GM12878 (cell line): Measurements from ENCODE around the gene RGS1. TPM values are rescaled to one million over a fixed set of nuclear protein-coding genes. Genes with fewer than 3 reads are reported as not detected.
A peak's percentile ranks its signal among the peaks of the same experiment; 100 is the strongest.

Source experiments
- ATAC-seq: fragments of 200-7000 bp; cut with Tn5 transposase; 3 replicates; pipeline ENCODE4 v1.9.1; 2020; ENCODE audit warnings: mild to moderate bottlenecking, moderate library complexity
- BruUV-seq: library from RNA; stranded (reverse); fragments of 400-500 nt; replicated peaks from 2 replicates; lab custom pipeline; 2021; lab: Mats Ljungman, UMichigan
- CTCF ChIA-PET: fragments of 300-600 bp; sonication (Branson Sonifier 250); formaldehyde crosslinking; extraction: SDS; loops from one replicate; lab custom pipeline; 2021; ENCODE audit warnings: inconsistent platforms; lab: Yijun Ruan, JAX
- POLR2A ChIA-PET: fragments of 350-600 bp; formaldehyde crosslinking; extraction: SDS; loops from one replicate; lab custom pipeline; 2021; ENCODE audit warnings: inconsistent platforms; lab: Charles Lee
- RAD21 ChIA-PET: fragments of 300-600 bp; sonication (Branson Sonifier 250); formaldehyde crosslinking; loops from one replicate; lab custom pipeline; 2023; ENCODE audit warnings: antibody characterized with exemption; ENCODE audit not compliant: unreplicated experiment; lab: Charles Lee
- SMC1A ChIA-PET: fragments of 300-600 bp; sonication (Branson Sonifier 250); formaldehyde crosslinking; loops from one replicate; lab custom pipeline; 2023; ENCODE audit not compliant: unreplicated experiment, uncharacterized antibody; lab: Charles Lee
- DNase-seq: peaks from one replicate; pipeline ENCODE4 v3.0.0-alpha.2; 2011; ENCODE audit warnings: low read depth, low spot score
- FAIRE-seq: peaks from 3 replicates; lab custom pipeline; 2011; peaks lifted over from hg19 to GRCh38; lab: Jason Lieb, UNC
- H2AFZ ChIP-seq: 2 replicates; pipeline ENCODE4 v1.6.0; 2011; ENCODE audit warnings: low read depth, low read length, control low read depth; ENCODE audit not compliant: control insufficient read depth
- H3K27ac ChIP-seq: 2 replicates; pipeline ENCODE4 v1.5.1; 2011; ENCODE audit warnings: control low read depth; ENCODE audit not compliant: control insufficient read depth, insufficient read depth
- H3K27me3 ChIP-seq, 2 experiments: replicated peaks in 1 of 2; 2 replicates each; pipeline versions ENCODE4 v1.6.0 to v1.6.1; 2011; ENCODE audit warnings: low read length in 1 of 2; ENCODE audit not compliant: control insufficient read depth in 2 of 2, insufficient read depth in 2 of 2
- H3K36me3 ChIP-seq, 2 experiments: 2 replicates each; pipeline ENCODE4 v1.5.1; 2011; ENCODE audit warnings: low read length in 1 of 2; ENCODE audit not compliant: control insufficient read depth in 2 of 2, insufficient read depth in 2 of 2
- H3K4me1 ChIP-seq: 2 replicates; pipeline ENCODE4 v1.6.1; 2011; ENCODE audit warnings: mild to moderate bottlenecking, low read length, moderate library complexity, mixed read lengths; ENCODE audit not compliant: control insufficient read depth, insufficient read depth
- H3K4me2 ChIP-seq: 2 replicates; pipeline ENCODE4 v1.6.0; 2011; ENCODE audit warnings: control low read depth; ENCODE audit not compliant: control insufficient read depth, insufficient read depth
- H3K4me3 ChIP-seq: fragments of 200-600 bp; sonication (generic); 2 replicates; pipeline ENCODE4 v1.5.1; 2016
- H3K79me2 ChIP-seq: 2 replicates; pipeline ENCODE4 v1.6.0; 2011; ENCODE audit warnings: low read length; ENCODE audit not compliant: control insufficient read depth, insufficient read depth
- H3K9ac ChIP-seq: 2 replicates; pipeline ENCODE4 v1.8.0; 2011; ENCODE audit warnings: low read length, control low read depth, mixed read lengths; ENCODE audit not compliant: control insufficient read depth, insufficient read depth
- H3K9me3 ChIP-seq: replicated peaks from 3 replicates; pipeline ENCODE4 v1.5.1; 2011; ENCODE audit warnings: mild to moderate bottlenecking, low read length; ENCODE audit not compliant: control insufficient read depth, insufficient read depth
- H4K20me1 ChIP-seq: 2 replicates; pipeline ENCODE4 v1.6.0; 2011; ENCODE audit not compliant: control insufficient read depth, insufficient read depth
- FOXM1 ChIP-seq: IDR thresholded peaks from 2 replicates; pipeline ENCODE4 v1.6.1; 2012; ENCODE audit warnings: low read depth, mild to moderate bottlenecking, inconsistent platforms, low read length, moderate library complexity
- KDM1A ChIP-seq: fragments of 200-600 bp; sonication (generic); IDR thresholded peaks from 2 replicates; pipeline ENCODE4 v1.6.1; 2016; ENCODE audit warnings: borderline replicate concordance
- POU2F2 ChIP-seq: IDR thresholded peaks from 3 replicates; pipeline ENCODE4 v1.6.1; 2011; ENCODE audit warnings: low read depth, mild to moderate bottlenecking, low read length, borderline replicate concordance
- RAD51 ChIP-seq: fragments of 450-650 bp; IDR thresholded peaks from 2 replicates; pipeline ENCODE4 v1.6.1; 2016; ENCODE audit warnings: moderate library complexity, mild to moderate bottlenecking, inconsistent platforms
- RB1 ChIP-seq: fragments of 450-650 bp; formaldehyde crosslinking; IDR thresholded peaks from 2 replicates; pipeline ENCODE4 v1.6.1; 2017; ENCODE audit warnings: mild to moderate bottlenecking, borderline replicate concordance
- ZNF622 ChIP-seq: fragments of 450-650 bp; IDR thresholded peaks from 2 replicates; pipeline ENCODE4 v1.6.1; 2017; ENCODE audit warnings: mild to moderate bottlenecking, inconsistent platforms
- WGBS: methylation state at CpG from one replicate; pipeline ENCODE4 v1.1.6; 2016; ENCODE audit warnings: low lambda C conversion rate; ENCODE audit not compliant: insufficient replicate concordance, insufficient coverage; ENCODE audit errors: missing lambda C conversion rate; 5-methylcytosine and 5-hydroxymethylcytosine counted together
- in situ Hi-C: fragments of 300-500 bp; cut with MboI; formaldehyde crosslinking; loops from 9 replicates; pipeline ENCODE4 v1.14.3; 2018; ENCODE audit warnings: mixed read lengths
- intact Hi-C: fragments of 100-400 bp; cut with micrococcal nuclease; formaldehyde crosslinking; loops from one replicate; pipeline ENCODE4 v1.14.2; 2022; ENCODE audit not compliant: unreplicated experiment
- polyA plus RNA-seq, 11 experiments: library from polyadenylated mRNA; depleted of rRNA in 4 of 11; unstranded in 6 of 11; stranded (reverse) in 5 of 11; fragments of >200 nt; fragmentation: Nextera tagmentation in 4 of 11; fragmentation: Illumina TruSeq in 1 of 11; extraction: Ambion mirVana in 4 of 11; extraction: Trizol in 1 of 11; gene quantifications; 1 replicate in 1 of 11; 2 replicates in 10 of 11; pipeline versions ENCODE4 v1.2.1 to v1.2.3, GENCODE V29; 2011 to 2016; ENCODE audit warnings: inconsistent platforms in 2 of 11, missing spikeins in 2 of 11, low read depth in 1 of 11
- total RNA-seq, 4 experiments: library from RNA; depleted of rRNA in 3 of 4; stranded (reverse); fragments of >200 nt in 3 of 4; fragmentation: Illumina TruSeq in 1 of 4; extraction: Trizol in 1 of 4; gene quantifications; 2 replicates each; pipeline versions ENCODE4 v1.2.1 to v1.2.3, GENCODE V29; 2013 to 2021
- TF ChIP-seq, protein P1 (sequence below): fragments of 450-650 bp; IDR thresholded peaks from 2 replicates; pipeline ENCODE4 v1.6.1; 2017; ENCODE audit warnings: mild to moderate bottlenecking, low read depth, inconsistent platforms; ENCODE audit not compliant: poor library complexity, severe bottlenecking
- TF ChIP-seq, protein P2 (sequence below): fragments of 150-350 bp; IDR thresholded peaks from 2 replicates; pipeline ENCODE4 v1.6.1; 2016; ENCODE audit warnings: low read depth, low read length
- TF ChIP-seq, protein P3 (sequence below): fragments of 450-650 bp; IDR thresholded peaks from 2 replicates; pipeline ENCODE4 v1.6.1; 2018; ENCODE audit warnings: borderline replicate concordance, mild to moderate bottlenecking; ENCODE audit not compliant: partially characterized antibody

The RGS1 gene
- total and polyA plus RNA-seq, 10 of the 15 experiments (the other 5 are each of a cell fraction or from before 2014, with no cell fraction given): 20.7 to 882 (median 45.9) TPM

DNA sequence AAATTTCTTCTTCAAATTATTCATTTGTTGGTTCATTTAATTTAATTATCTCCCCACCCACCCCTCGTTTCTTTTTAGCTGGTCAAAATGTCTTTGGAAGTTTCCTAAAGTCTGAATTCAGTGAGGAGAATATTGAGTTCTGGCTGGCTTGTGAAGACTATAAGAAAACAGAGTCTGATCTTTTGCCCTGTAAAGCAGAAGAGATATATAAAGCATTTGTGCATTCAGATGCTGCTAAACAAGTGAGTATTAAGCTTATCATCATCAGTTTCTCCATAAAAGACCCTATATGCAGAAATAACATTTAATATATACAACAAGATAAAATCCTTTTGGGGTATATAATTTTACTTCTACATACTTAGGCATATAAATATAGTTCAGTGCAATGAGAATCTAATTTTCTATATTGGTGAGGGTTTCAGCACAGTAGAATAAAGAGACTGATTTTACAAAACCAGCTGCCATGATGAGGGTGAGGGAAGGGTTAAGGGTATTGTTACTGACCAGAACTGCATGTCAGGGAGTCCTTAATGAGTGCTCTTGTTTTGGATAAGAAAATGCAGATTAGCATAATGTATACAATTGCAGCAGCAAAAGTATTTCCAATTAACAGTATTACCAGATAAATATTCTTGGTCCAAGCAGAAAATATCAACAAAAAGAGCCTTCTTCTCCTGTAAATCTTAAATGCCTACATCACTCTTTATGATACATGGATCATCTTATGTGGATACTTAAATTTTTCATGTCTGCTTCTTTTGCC, 2.8 kb downstream of the RGS1 start (continued):
- TF ChIP-seq, protein P1, sequence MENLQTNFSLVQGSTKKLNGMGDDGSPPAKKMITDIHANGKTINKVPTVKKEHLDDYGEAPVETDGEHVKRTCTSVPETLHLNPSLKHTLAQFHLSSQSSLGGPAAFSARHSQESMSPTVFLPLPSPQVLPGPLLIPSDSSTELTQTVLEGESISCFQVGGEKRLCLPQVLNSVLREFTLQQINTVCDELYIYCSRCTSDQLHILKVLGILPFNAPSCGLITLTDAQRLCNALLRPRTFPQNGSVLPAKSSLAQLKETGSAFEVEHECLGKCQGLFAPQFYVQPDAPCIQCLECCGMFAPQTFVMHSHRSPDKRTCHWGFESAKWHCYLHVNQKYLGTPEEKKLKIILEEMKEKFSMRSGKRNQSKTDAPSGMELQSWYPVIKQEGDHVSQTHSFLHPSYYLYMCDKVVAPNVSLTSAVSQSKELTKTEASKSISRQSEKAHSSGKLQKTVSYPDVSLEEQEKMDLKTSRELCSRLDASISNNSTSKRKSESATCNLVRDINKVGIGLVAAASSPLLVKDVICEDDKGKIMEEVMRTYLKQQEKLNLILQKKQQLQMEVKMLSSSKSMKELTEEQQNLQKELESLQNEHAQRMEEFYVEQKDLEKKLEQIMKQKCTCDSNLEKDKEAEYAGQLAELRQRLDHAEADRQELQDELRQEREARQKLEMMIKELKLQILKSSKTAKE: no peak
- TF ChIP-seq POU2F2: peak; percentile 78
- TF ChIP-seq RAD51: no peak

DNA sequence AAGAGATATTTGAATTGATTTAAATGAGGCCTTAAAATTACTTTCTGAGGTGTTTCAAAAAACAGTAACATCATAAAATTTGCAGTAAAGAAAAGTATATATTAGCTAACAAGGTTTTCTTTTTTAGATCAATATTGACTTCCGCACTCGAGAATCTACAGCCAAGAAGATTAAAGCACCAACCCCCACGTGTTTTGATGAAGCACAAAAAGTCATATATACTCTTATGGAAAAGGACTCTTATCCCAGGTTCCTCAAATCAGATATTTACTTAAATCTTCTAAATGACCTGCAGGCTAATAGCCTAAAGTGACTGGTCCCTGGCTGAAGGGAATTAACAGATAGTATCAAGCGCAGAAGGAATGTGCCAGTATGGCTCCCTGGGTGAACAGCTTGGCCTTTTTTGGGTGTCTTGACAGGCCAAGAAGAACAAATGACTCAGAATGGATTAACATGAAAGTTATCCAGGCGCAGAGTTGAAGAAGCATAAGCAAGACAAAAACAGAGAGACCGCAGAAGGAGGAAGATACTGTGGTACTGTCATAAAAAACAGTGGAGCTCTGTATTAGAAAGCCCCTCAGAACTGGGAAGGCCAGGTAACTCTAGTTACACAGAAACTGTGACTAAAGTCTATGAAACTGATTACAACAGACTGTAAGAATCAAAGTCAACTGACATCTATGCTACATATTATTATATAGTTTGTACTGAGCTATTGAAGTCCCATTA, 3.6 kb downstream of the RGS1 start:
- Histone ChIP-seq H3K9me3 (no peaks in the 10 kb centered on the region), H4K20me1 (no peaks in the 10 kb centered on the region), H3K4me3 (peak overlapping the region; percentile 63), H3K4me1 (peaks cover 3% of the 10 kb centered on the region; the same call in 1 of the 2 replicates), H3K9ac (peak overlapping the region; percentile 25; the same call in 1 of the 2 replicates), H3K79me2 (peaks cover 40% of the 10 kb centered on the region), H3K27me3 (no peaks in the 10 kb centered on the region), H3K36me3 (no peaks in the 10 kb centered on the region), H3K4me2 (peak overlapping the region; percentile 45; the same call in 1 of the 2 replicates), H3K27ac (peak overlapping the region; percentile 21), H2AFZ (no peak overlapping the region)
- ChIA-PET POLR2A (interaction anchor here (0.6 to 5.7 kb wide), 14 partner anchors 17 to 72 kb away, joined by 3 to 34 read pairs (median 4); no protein-coding TSS in a partner anchor), RAD21 (interaction anchor here (0.6 to 9.3 kb wide), 22 partner anchors 11 to 102 kb away, joined by 3 to 65 read pairs (median 8); no protein-coding TSS in a partner anchor), SMC1A (interaction anchor here (0.7 to 13.5 kb wide), 23 partner anchors 9 to 441 kb away, joined by 3 to 175 read pairs (median 7); no protein-coding TSS in a partner anchor), CTCF (interaction anchor here (0.8 to 4.7 kb wide), 22 partner anchors 9 to 440 kb away, joined by 3 to 35 read pairs (median 6); no protein-coding TSS in a partner anchor)
- FAIRE-seq: peak; percentile 75
- intact Hi-C loops: loop anchor here (1.0 to 5.0 kb wide), 2 partner anchors 20 to 543 kb away; partner anchors contain the start of gene CDC73
- DNase-seq: no peak
- WGBS: 63% methylated on average over 6 of the region's 6 CpGs
- in situ Hi-C loops: no loop called here
- peak; percentile 14 for ATAC-seq
- BruUV-seq: TSS peak; percentile 88
- TF ChIP-seq, protein P2, sequence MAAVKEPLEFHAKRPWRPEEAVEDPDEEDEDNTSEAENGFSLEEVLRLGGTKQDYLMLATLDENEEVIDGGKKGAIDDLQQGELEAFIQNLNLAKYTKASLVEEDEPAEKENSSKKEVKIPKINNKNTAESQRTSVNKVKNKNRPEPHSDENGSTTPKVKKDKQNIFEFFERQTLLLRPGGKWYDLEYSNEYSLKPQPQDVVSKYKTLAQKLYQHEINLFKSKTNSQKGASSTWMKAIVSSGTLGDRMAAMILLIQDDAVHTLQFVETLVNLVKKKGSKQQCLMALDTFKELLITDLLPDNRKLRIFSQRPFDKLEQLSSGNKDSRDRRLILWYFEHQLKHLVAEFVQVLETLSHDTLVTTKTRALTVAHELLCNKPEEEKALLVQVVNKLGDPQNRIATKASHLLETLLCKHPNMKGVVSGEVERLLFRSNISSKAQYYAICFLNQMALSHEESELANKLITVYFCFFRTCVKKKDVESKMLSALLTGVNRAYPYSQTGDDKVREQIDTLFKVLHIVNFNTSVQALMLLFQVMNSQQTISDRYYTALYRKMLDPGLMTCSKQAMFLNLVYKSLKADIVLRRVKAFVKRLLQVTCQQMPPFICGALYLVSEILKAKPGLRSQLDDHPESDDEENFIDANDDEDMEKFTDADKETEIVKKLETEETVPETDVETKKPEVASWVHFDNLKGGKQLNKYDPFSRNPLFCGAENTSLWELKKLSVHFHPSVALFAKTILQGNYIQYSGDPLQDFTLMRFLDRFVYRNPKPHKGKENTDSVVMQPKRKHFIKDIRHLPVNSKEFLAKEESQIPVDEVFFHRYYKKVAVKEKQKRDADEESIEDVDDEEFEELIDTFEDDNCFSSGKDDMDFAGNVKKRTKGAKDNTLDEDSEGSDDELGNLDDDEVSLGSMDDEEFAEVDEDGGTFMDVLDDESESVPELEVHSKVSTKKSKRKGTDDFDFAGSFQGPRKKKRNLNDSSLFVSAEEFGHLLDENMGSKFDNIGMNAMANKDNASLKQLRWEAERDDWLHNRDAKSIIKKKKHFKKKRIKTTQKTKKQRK: no peak
- TF ChIP-seq, protein P3, sequence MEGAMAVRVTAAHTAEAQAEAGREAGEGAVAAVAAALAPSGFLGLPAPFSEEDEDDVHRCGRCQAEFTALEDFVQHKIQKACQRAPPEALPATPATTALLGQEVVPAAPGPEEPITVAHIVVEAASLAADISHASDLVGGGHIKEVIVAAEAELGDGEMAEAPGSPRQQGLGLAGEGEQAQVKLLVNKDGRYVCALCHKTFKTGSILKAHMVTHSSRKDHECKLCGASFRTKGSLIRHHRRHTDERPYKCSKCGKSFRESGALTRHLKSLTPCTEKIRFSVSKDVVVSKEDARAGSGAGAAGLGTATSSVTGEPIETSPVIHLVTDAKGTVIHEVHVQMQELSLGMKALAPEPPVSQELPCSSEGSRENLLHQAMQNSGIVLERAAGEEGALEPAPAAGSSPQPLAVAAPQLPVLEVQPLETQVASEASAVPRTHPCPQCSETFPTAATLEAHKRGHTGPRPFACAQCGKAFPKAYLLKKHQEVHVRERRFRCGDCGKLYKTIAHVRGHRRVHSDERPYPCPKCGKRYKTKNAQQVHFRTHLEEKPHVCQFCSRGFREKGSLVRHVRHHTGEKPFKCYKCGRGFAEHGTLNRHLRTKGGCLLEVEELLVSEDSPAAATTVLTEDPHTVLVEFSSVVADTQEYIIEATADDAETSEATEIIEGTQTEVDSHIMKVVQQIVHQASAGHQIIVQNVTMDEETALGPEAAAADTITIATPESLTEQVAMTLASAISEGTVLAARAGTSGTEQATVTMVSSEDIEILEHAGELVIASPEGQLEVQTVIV: no peak
- TF ChIP-seq KDM1A (no peak), ZNF622 (no peak), RB1 (no peak; the same call in 1 of the 2 replicates), FOXM1 (peak; percentile 37; the same call in 1 of the 2 replicates)
